EH (cell line): Measurements from ENCODE around the gene ITGB1.
A peak's percentile ranks its signal among the peaks of the same experiment; 100 is the strongest.

Source experiments
- DNase-seq: peaks from one replicate; pipeline ENCODE4 v3.0.0-alpha.2; 2015; ENCODE audit warnings: low read depth

ITGB1 gene

GRCh38 chr10:32955790-32956189 is 2.2 kb downstream of the ITGB1 start:
- no peak for DNase-seq

GRCh38 chr10:32955299-32955772 is 2.7 kb downstream of the ITGB1 start:
- DNase-seq, result no peak

GRCh38 chr10:32954545-32955298 is 3.3 kb downstream of the ITGB1 start:
- DNase-seq, result no peak

- no peak for DNase-seq
Observed at GRCh38 chr10:32954080-32954479, 4.0 kb downstream of the ITGB1 start.

GRCh38 chr10:32953277-32953927 is 4.6 kb downstream of the ITGB1 start:
- DNase-seq, result no peak

GRCh38 chr10:32952541-32953276 is 5.3 kb downstream of the ITGB1 start:
- DNase-seq, result no peak

GRCh38 chr10:32952094-32952493 is 5.9 kb downstream of the ITGB1 start:
- no peak for DNase-seq

GRCh38 chr10:32951111-32951510 is 6.9 kb downstream of the ITGB1 start:
- DNase-seq, result no peak

- DNase-seq, result no peak
Observed at GRCh38 chr10:32950591-32951108, 7.4 kb downstream of the ITGB1 start.

- peak; percentile 44 for DNase-seq
Observed at GRCh38 chr10:32949221-32949678, 8.8 kb downstream of the ITGB1 start.

GRCh38 chr10:32948451-32948850 is 9.6 kb downstream of the ITGB1 start:
- no peak for DNase-seq

- no peak for DNase-seq
Observed at GRCh38 chr10:32947586-32947985, 10.4 kb downstream of the ITGB1 start.

- DNase-seq, result no peak
Observed at GRCh38 chr10:32946108-32946507, 11.9 kb downstream of the ITGB1 start.

- DNase-seq, result no peak
Observed at GRCh38 chr10:32943854-32944661, 14.0 kb downstream of the ITGB1 start.

- no peak for DNase-seq
Observed at GRCh38 chr10:32943395-32943794, 14.6 kb downstream of the ITGB1 start.

GRCh38 chr10:32942081-32942480 is 15.9 kb downstream of the ITGB1 start:
- no peak for DNase-seq

- DNase-seq, result peak; percentile 67
Observed at GRCh38 chr10:32941357-32941756, 16.7 kb downstream of the ITGB1 start.

GRCh38 chr10:32940321-32941301 is 17.4 kb downstream of the ITGB1 start:
- no peak for DNase-seq

- peak; percentile 58 for DNase-seq
Observed at GRCh38 chr10:32939296-32940111, 18.5 kb downstream of the ITGB1 start.
